Esophagus muscularis mucosa (tissue), 4 donors: Measurements from ENCODE around the gene CDH16. TPM values are rescaled to one million over a fixed set of nuclear protein-coding genes. Genes with fewer than 3 reads are reported as not detected.

Experiments used
- DNase-seq: peaks from one replicate; pipeline ENCODE4 v3.0.0-alpha.2; 2017; ENCODE audit errors: extremely low spot score
- H3K27ac ChIP-seq, 4 donors: fragments of 200-600 bp; sonication (generic); replicated peaks in 1 of 4; 1 replicate in 3 of 4; 2 replicates in 1 of 4; pipeline ENCODE4 v1.5.1; 2016 to 2019; ENCODE audit warnings: mild to moderate bottlenecking in 1 of 4
- H3K27me3 ChIP-seq, 4 donors: fragments of 200-600 bp; sonication (generic); one replicate each; pipeline versions ENCODE4 v1.5.1 to v1.6.0; 2016 to 2019
- H3K36me3 ChIP-seq, 4 donors: fragments of 200-600 bp; sonication (generic); one replicate each; pipeline ENCODE4 v1.5.1; 2016 to 2019
- H3K4me1 ChIP-seq, 4 donors: fragments of 200-600 bp; sonication (generic); one replicate each; pipeline ENCODE4 v1.5.1; 2016 to 2019
- H3K4me3 ChIP-seq, 4 donors: fragments of 200-600 bp; sonication (generic); 1 replicate in 2 of 4; 2 replicates in 2 of 4; pipeline ENCODE4 v1.5.1; 2016 to 2019; ENCODE audit warnings: mild to moderate bottlenecking in 4 of 4, moderate library complexity in 1 of 4
- H3K9me3 ChIP-seq, 4 donors: fragments of 200-600 bp; sonication (generic); 1 replicate in 3 of 4; 2 replicates in 1 of 4; pipeline ENCODE4 v1.5.1; 2016 to 2019
- CTCF ChIP-seq, 3 experiments: fragments of 200-600 bp in 2 of 3; fragments of 450-650 bp in 1 of 3; sonication (generic) in 2 of 3; IDR thresholded peaks; one replicate each; pipeline ENCODE4 v1.5.1; 2017 to 2019; ENCODE audit warnings: antibody characterized with exemption in 3 of 3, mild to moderate bottlenecking in 2 of 3, moderate library complexity in 1 of 3
- EP300 ChIP-seq: sonication (generic); formaldehyde crosslinking; IDR thresholded peaks from one replicate; pipeline ENCODE4 v1.6.1; 2017; ENCODE audit warnings: antibody characterized with exemption
- POLR2A ChIP-seq: fragments of 450-650 bp; IDR thresholded peaks from one replicate; pipeline ENCODE4 v1.6.1; 2017; ENCODE audit warnings: antibody characterized with exemption, moderate library complexity, mild to moderate bottlenecking, low read depth
- POLR2AphosphoS5 ChIP-seq, 2 donors: sonication (generic); formaldehyde crosslinking; IDR thresholded peaks; one replicate each; pipeline ENCODE4 v1.6.1; 2017; ENCODE audit warnings: antibody characterized with exemption in 2 of 2
- WGBS: methylation state at CpG from one replicate; pipeline ENCODE4 v1.1.5; 2018; 5-methylcytosine and 5-hydroxymethylcytosine counted together
- intact Hi-C: fragments of 100-400 bp; cut with DNase I; formaldehyde crosslinking; loops from one replicate; pipeline ENCODE4 v1.15.1; 2023
- total RNA-seq, 4 donors: library from RNA; depleted of rRNA; stranded (reverse); fragments of >200 nt; gene quantifications; one replicate each; pipeline versions ENCODE4 v1.1.0 to v1.2.1, GENCODE V29; 2016

CDH16 gene
- total RNA-seq, 4 donors from 2014 or later = 0.52 TPM; not detected in 3

DNA sequence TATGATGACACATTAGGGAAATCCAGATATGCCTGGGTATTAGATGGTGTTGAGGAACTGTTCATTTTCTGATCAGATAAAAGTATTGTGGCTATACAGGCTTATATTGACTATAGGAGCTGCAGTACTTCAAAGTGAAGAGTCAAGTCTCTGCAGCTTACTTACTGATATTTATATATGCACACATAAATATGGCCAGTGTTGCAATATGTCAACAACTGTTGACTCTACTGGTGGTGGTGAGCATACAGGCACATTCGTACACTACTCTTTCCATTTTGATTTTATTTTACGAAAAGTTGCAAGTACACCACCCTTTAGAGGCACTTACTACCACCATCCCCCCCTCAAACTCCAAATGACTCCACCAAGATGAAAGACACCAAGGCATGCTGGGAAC is 13.0 kb upstream of the CDH16 start:
- H3K27ac ChIP-seq = no peak overlapping the region
- DNase-seq = no peak
- H3K27me3 ChIP-seq = no peaks in the 10 kb centered on the region
- H3K9me3 ChIP-seq = no peaks in the 10 kb centered on the region
- peaks cover 0 to 31% (median 15%) of the 10 kb centered on the region in 4 donors for H3K36me3 ChIP-seq
- H3K4me3 ChIP-seq = no peak overlapping the region
- intact Hi-C loops = no loop called here
- H3K4me1 ChIP-seq = peaks cover 38 to 60% (median 52%) of the 10 kb centered on the region in 4 donors
- WGBS = 92% methylated on average over 2 of the region's 2 CpGs
- TF ChIP-seq CTCF (IDR thresholded peaks at IDR 0.05) = no peak
- TF ChIP-seq EP300 = no peak
- TF ChIP-seq POLR2AphosphoS5 (IDR thresholded peaks at IDR 0.05) = no peak
- TF ChIP-seq POLR2A = no peak

DNA sequence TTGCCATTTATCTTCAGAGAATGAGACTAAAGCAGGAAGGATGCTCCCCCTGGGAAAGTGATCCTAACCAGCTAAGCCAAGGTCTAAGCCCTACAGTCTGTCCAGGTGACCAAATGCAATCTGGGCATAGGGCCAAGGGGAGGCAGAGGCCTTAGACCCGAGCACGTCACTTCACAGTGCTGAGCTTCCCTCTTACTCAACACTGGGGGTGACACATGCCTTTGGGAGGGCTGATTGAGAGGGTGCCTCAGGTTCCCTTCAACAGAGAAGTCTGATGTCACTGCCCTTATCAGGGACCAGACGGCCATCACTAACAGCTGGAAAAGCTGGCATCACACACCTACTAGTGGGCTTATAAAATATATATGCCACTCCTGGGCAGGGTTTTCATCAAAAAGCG is 11.5 kb upstream of the CDH16 start:
- Histone ChIP-seq H3K9me3 (no peaks in the 10 kb centered on the region), H3K4me1 (peaks cover 35 to 60% (median 52%) of the 10 kb centered on the region in 4 donors), H3K36me3 (peaks cover 0 to 31% (median 15%) of the 10 kb centered on the region in 4 donors), H3K27ac (no peak overlapping the region), H3K4me3 (no peak overlapping the region), H3K27me3 (no peaks in the 10 kb centered on the region)
- TF ChIP-seq POLR2AphosphoS5 (IDR thresholded peaks at IDR 0.05) (no peak), CTCF (IDR thresholded peaks at IDR 0.05) (no peak), POLR2A (no peak)
- DNase-seq = no peak
- WGBS = 54% methylated on average over 4 of the region's 4 CpGs
- intact Hi-C loops = no loop called here

DNA sequence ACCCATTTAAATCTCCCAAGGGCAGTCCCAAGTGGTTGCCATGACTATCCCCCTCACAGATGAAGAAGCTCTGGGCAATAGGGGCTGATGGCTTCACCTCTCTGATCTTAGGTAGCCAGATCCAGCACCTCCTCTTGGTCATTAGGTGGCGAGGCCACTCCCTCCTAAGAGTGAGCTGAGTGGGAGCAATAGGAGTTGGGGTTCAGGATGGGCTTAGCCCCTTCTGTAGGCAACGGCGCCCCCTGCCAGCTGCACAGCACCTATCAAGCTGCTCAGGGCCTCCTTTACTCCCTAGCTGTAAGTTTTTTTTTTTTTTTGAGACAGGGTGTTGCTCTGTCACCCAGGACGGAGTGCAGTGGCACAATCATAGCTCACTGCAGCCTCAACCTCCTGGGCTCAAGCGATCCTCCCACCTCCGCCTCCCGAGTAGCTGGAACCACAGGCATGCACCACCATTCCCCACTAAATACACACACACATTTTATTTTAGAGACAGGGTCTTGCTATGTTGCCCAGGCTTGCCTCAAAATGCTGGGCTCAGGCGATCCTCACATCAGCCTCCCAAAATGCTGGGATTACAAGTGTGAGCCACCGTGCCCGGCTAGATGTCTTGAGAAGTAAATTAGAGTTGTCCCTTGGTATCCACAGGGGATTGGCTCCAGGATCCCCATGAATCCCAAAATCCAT is 10.2 kb upstream of the CDH16 start:
- peak overlapping the region in 1 of 4 donors; percentile 37 for H3K27ac ChIP-seq
- WGBS = 73% methylated on average over 10 of the region's 10 CpGs
- no peak for TF ChIP-seq POLR2AphosphoS5 (IDR thresholded peaks at IDR 0.05)
- peak; percentile 28 to 44 (median 44) for TF ChIP-seq CTCF (IDR thresholded peaks at IDR 0.05)

GRCh38 chr16:66927918-66928649 is 9.4 kb upstream of the CDH16 start:
- intact Hi-C loops = no loop called here

More for the DNA sequence above, 10.2 kb upstream of the CDH16 start:
- intact Hi-C loops = loop anchor here (1.0 kb wide), 1 partner anchor 34 kb away; no protein-coding TSS in a partner anchor
- peaks cover 0 to 2% (median 0%) of the 10 kb centered on the region in 4 donors for H3K27me3 ChIP-seq
- H3K36me3 ChIP-seq = peaks cover 0 to 31% (median 19%) of the 10 kb centered on the region in 4 donors
- no peaks in the 10 kb centered on the region for H3K9me3 ChIP-seq
- DNase-seq = no peak
- H3K4me1 ChIP-seq = peaks cover 38 to 70% (median 62%) of the 10 kb centered on the region in 4 donors
- H3K4me3 ChIP-seq = no peak overlapping the region

More at GRCh38 chr16:66927918-66928649, 9.4 kb upstream of the CDH16 start:
- TF ChIP-seq POLR2A = no peak
- no peak for TF ChIP-seq POLR2AphosphoS5 (IDR thresholded peaks at IDR 0.05)
- no peak for TF ChIP-seq EP300
- TF ChIP-seq CTCF (IDR thresholded peaks at IDR 0.05) = no peak
- WGBS = 92% methylated on average over 7 of the region's 8 CpGs
- no peak for DNase-seq
- H3K27me3 ChIP-seq = peaks cover 0 to 3% (median 0%) of the 10 kb centered on the region in 4 donors
- no peak overlapping the region for H3K4me3 ChIP-seq
- peaks cover 0 to 31% (median 22%) of the 10 kb centered on the region in 4 donors for H3K36me3 ChIP-seq
- peaks cover 39 to 70% (median 62%) of the 10 kb centered on the region in 4 donors for H3K4me1 ChIP-seq
- no peaks in the 10 kb centered on the region for H3K9me3 ChIP-seq
- peak overlapping the region in 2 of 4 donors; percentile 37 to 92 for H3K27ac ChIP-seq
